ENCODE data around the gene LRRC75B.
A peak's percentile ranks its signal among the peaks of the same experiment; 100 is the strongest.

The LRRC75B gene

DNA sequence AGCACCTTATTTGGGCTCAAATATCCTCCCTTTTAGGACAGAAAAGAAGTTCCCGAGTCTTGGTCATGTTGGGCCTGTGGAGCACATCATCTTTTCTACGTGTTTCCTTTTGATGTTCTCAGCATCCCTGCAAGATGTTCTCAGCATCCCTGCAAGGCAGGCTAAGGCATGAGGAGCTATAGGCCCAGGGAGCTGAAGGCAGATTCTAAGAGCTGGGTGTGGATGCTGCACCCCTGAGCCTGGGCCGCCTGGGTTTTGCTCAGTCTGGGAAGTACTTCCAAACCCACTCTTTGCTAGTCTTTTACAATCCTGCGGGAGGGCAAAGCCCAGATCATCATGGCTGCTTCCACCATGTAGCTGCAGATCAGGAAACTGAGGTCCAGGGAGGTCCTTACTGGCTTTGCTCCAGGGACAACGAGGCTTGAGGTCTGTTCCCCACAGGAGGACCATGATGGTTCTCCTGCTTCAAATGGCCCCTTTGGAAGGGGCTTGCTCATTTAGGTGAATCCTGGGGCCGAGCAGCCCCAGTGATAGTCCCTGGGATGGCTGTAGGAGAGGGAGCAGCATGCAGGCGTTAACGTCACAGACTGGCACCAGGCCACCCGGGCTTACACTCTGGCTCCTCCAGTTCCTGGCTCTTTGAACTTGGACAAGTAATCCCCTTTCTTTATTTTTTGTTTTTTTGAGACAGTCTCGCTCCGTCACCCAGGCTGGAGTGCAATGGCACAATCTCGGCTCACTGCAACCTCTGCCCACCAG is 10.6 kb downstream of the LRRC75B start:
- no peak overlapping the region for H3K14ac ChIP-seq (ENCODE audit: low read length in 2 of 2)
- no peak overlapping the region for H2AFZ ChIP-seq (ENCODE audit: low read depth, low read length)
- H2AK5ac ChIP-seq (ENCODE audit: low read length, severe bottlenecking), result no peak overlapping the region
- no peak for DNase-seq
- 99% methylated on average over 11 of the region's 12 CpGs for WGBS
- no peaks in the 10 kb centered on the region for H3K9me3 ChIP-seq (ENCODE audit: control insufficient read depth, low read length)
- H4K91ac ChIP-seq (ENCODE audit: low read length), result no peak overlapping the region
- no peak overlapping the region for H3K23ac ChIP-seq (ENCODE audit: low read length in 2 of 2)
- H2BK120ac ChIP-seq (ENCODE audit: low read depth, low read length), result no peak overlapping the region
- H3K4ac ChIP-seq (ENCODE audit: low read depth in 1 of 2, low read length in 2 of 2), result no peak overlapping the region
- peaks cover 30% of the 10 kb centered on the region in 2 experiments for H3K36me3 ChIP-seq (ENCODE audit: control insufficient read depth in 1 of 2, insufficient read depth in 2 of 2, low read depth in 1 of 2, low read length in 2 of 2)
- H3K27ac ChIP-seq (ENCODE audit: low read length, poor library complexity, severe bottlenecking), result no peak overlapping the region
- no peak overlapping the region for H3K18ac ChIP-seq (ENCODE audit: low read depth in 1 of 2, low read length in 2 of 2)
- no peak overlapping the region for H2BK5ac ChIP-seq (ENCODE audit: low read depth, low read length, poor library complexity, severe bottlenecking)
- peaks cover 1% of the 10 kb centered on the region for H3K79me1 ChIP-seq (replicated peaks; ENCODE audit: low read length, poor library complexity, severe bottlenecking)
- peaks cover 19% of the 10 kb centered on the region for H3K4me1 ChIP-seq (ENCODE audit: control insufficient read depth, insufficient read depth, low read depth, low read length)
- H3K9ac ChIP-seq (ENCODE audit: low read length), result no peak overlapping the region
- no peak overlapping the region for H2BK12ac ChIP-seq (ENCODE audit: low read length in 2 of 2)
- H4K8ac ChIP-seq (ENCODE audit: low read length), result no peak overlapping the region
- H3K4me3 ChIP-seq (ENCODE audit: insufficient read depth in 1 of 2, low read depth in 1 of 2, low read length in 2 of 2), result no peak overlapping the region
- no peak overlapping the region for H3K4me2 ChIP-seq (ENCODE audit: low read length, poor library complexity, severe bottlenecking)
- no peaks in the 10 kb centered on the region for H3K27me3 ChIP-seq (ENCODE audit: control insufficient read depth in 1 of 2, insufficient read depth in 1 of 2, low read length in 2 of 2)
- no peak overlapping the region for H2BK15ac ChIP-seq (ENCODE audit: low read depth, poor library complexity, severe bottlenecking)

DNA sequence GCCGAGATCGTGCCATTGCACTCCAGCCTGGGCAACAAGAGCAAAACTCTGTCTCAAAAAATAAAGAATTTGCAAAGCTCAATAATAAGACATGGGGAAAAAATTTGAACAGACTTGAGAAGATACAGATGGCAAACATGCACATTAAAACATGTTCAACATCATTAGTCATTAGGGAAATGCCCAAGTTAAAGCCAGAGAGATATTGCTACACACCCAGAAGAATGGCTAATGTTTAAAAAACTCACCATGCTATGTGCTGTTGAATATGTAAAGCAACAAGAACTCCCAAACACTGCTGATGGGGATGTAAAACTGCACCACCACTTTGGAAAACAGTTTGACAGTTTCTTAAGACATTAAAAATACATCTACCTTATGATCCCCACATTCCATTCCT is 12.6 kb downstream of the LRRC75B start:
- 100% methylated on average over 1 of the region's 2 CpGs for WGBS
- Histone ChIP-seq H3K4me1 (ENCODE audit: control insufficient read depth, insufficient read depth, low read depth, low read length) (peaks cover 16% of the 10 kb centered on the region), H3K14ac (ENCODE audit: low read length in 2 of 2) (no peak overlapping the region)

GRCh38 chr22:24579258-24579601 is 13.6 kb downstream of the LRRC75B start:
- no peak overlapping the region for H3K27ac ChIP-seq (ENCODE audit: low read length, poor library complexity, severe bottlenecking)
- no peaks in the 10 kb centered on the region for H3K9me3 ChIP-seq (ENCODE audit: control insufficient read depth, low read length)
- H2AFZ ChIP-seq (ENCODE audit: low read depth, low read length), result no peak overlapping the region
- no peak overlapping the region for H2AK5ac ChIP-seq (ENCODE audit: low read length, severe bottlenecking)
- H3K18ac ChIP-seq (ENCODE audit: low read depth in 1 of 2, low read length in 2 of 2), result no peak overlapping the region
- WGBS, result 100% methylated on average over 1 of the region's 1 CpG
- no peak overlapping the region for H4K91ac ChIP-seq (ENCODE audit: low read length)
- no peak overlapping the region for H2BK120ac ChIP-seq (ENCODE audit: low read depth, low read length)
- H4K8ac ChIP-seq (ENCODE audit: low read length), result no peak overlapping the region
- H3K27me3 ChIP-seq (ENCODE audit: control insufficient read depth in 1 of 2, insufficient read depth in 1 of 2, low read length in 2 of 2), result no peaks in the 10 kb centered on the region
- no peak for DNase-seq
- no peak overlapping the region for H3K4me3 ChIP-seq (ENCODE audit: insufficient read depth in 1 of 2, low read depth in 1 of 2, low read length in 2 of 2)
- H3K4ac ChIP-seq (ENCODE audit: low read depth in 1 of 2, low read length in 2 of 2), result no peak overlapping the region
- peaks cover 11% of the 10 kb centered on the region for H3K4me1 ChIP-seq (ENCODE audit: control insufficient read depth, insufficient read depth, low read depth, low read length)
- H3K4me2 ChIP-seq (ENCODE audit: low read length, poor library complexity, severe bottlenecking), result no peak overlapping the region
- H3K9ac ChIP-seq (ENCODE audit: low read length), result no peak overlapping the region
- no peak overlapping the region for H2BK12ac ChIP-seq (ENCODE audit: low read length in 2 of 2)
- no peak overlapping the region for H2BK5ac ChIP-seq (ENCODE audit: low read depth, low read length, poor library complexity, severe bottlenecking)
- no peak overlapping the region for H3K14ac ChIP-seq (ENCODE audit: low read length in 2 of 2)
- H3K23ac ChIP-seq (ENCODE audit: low read length in 2 of 2), result no peak overlapping the region
- peaks cover 13 to 32% of the 10 kb centered on the region in 2 experiments for H3K36me3 ChIP-seq (ENCODE audit: control insufficient read depth in 1 of 2, insufficient read depth in 2 of 2, low read depth in 1 of 2, low read length in 2 of 2)
- H3K79me1 ChIP-seq (replicated peaks; ENCODE audit: low read length, poor library complexity, severe bottlenecking), result peaks cover 1% of the 10 kb centered on the region
- H2BK15ac ChIP-seq (ENCODE audit: low read depth, poor library complexity, severe bottlenecking), result no peak overlapping the region

More for the DNA sequence above, 12.6 kb downstream of the LRRC75B start:
- no peak overlapping the region for H2AK5ac ChIP-seq (ENCODE audit: low read length, severe bottlenecking)
- H2AFZ ChIP-seq (ENCODE audit: low read depth, low read length), result no peak overlapping the region
- no peak overlapping the region for H3K4me3 ChIP-seq (ENCODE audit: insufficient read depth in 1 of 2, low read depth in 1 of 2, low read length in 2 of 2)
- no peak overlapping the region for H3K23ac ChIP-seq (ENCODE audit: low read length in 2 of 2)
- peaks cover 1% of the 10 kb centered on the region for H3K79me1 ChIP-seq (replicated peaks; ENCODE audit: low read length, poor library complexity, severe bottlenecking)
- H2BK12ac ChIP-seq (ENCODE audit: low read length in 2 of 2), result no peak overlapping the region
- H3K4ac ChIP-seq (ENCODE audit: low read depth in 1 of 2, low read length in 2 of 2), result no peak overlapping the region
- H2BK15ac ChIP-seq (ENCODE audit: low read depth, poor library complexity, severe bottlenecking), result no peak overlapping the region
- no peak overlapping the region for H3K9ac ChIP-seq (ENCODE audit: low read length)
- no peak overlapping the region for H3K27ac ChIP-seq (ENCODE audit: low read length, poor library complexity, severe bottlenecking)
- H3K27me3 ChIP-seq (ENCODE audit: control insufficient read depth in 1 of 2, insufficient read depth in 1 of 2, low read length in 2 of 2), result no peaks in the 10 kb centered on the region
- peaks cover 19 to 22% of the 10 kb centered on the region in 2 experiments for H3K36me3 ChIP-seq (ENCODE audit: control insufficient read depth in 1 of 2, insufficient read depth in 2 of 2, low read depth in 1 of 2, low read length in 2 of 2)
- no peak overlapping the region for H4K8ac ChIP-seq (ENCODE audit: low read length)
- no peak overlapping the region for H2BK120ac ChIP-seq (ENCODE audit: low read depth, low read length)
- no peak overlapping the region for H2BK5ac ChIP-seq (ENCODE audit: low read depth, low read length, poor library complexity, severe bottlenecking)
- H4K91ac ChIP-seq (ENCODE audit: low read length), result no peak overlapping the region
- peak; percentile 87 for DNase-seq
- no peaks in the 10 kb centered on the region for H3K9me3 ChIP-seq (ENCODE audit: control insufficient read depth, low read length)
- H3K18ac ChIP-seq (ENCODE audit: low read depth in 1 of 2, low read length in 2 of 2), result no peak overlapping the region
- no peak overlapping the region for H3K4me2 ChIP-seq (ENCODE audit: low read length, poor library complexity, severe bottlenecking)

GRCh38 chr22:24578355-24579257 is 14.3 kb downstream of the LRRC75B start:
- Histone ChIP-seq H3K4me1 (ENCODE audit: control insufficient read depth, insufficient read depth, low read depth, low read length) (peaks cover 6% of the 10 kb centered on the region), H3K4ac (ENCODE audit: low read depth in 1 of 2, low read length in 2 of 2) (no peak overlapping the region), H3K4me2 (ENCODE audit: low read length, poor library complexity, severe bottlenecking) (no peak overlapping the region), H4K91ac (ENCODE audit: low read length) (no peak overlapping the region), H3K9me3 (ENCODE audit: control insufficient read depth, low read length) (no peaks in the 10 kb centered on the region), H3K79me1 (replicated peaks; ENCODE audit: low read length, poor library complexity, severe bottlenecking) (peaks cover 1% of the 10 kb centered on the region), H3K27me3 (ENCODE audit: control insufficient read depth in 1 of 2, insufficient read depth in 1 of 2, low read length in 2 of 2) (no peaks in the 10 kb centered on the region), H3K14ac (ENCODE audit: low read length in 2 of 2) (no peak overlapping the region), H3K9ac (ENCODE audit: low read length) (no peak overlapping the region), H2AFZ (ENCODE audit: low read depth, low read length) (no peak overlapping the region), H3K18ac (ENCODE audit: low read depth in 1 of 2, low read length in 2 of 2) (no peak overlapping the region), H2AK5ac (ENCODE audit: low read length, severe bottlenecking) (no peak overlapping the region), H4K8ac (ENCODE audit: low read length) (no peak overlapping the region), H2BK120ac (ENCODE audit: low read depth, low read length) (no peak overlapping the region), H2BK12ac (ENCODE audit: low read length in 2 of 2) (no peak overlapping the region), H3K36me3 (ENCODE audit: control insufficient read depth in 1 of 2, insufficient read depth in 2 of 2, low read depth in 1 of 2, low read length in 2 of 2) (peaks cover 14 to 38% of the 10 kb centered on the region in 2 experiments), H3K4me3 (ENCODE audit: insufficient read depth in 1 of 2, low read depth in 1 of 2, low read length in 2 of 2) (no peak overlapping the region), H2BK15ac (ENCODE audit: low read depth, poor library complexity, severe bottlenecking) (no peak overlapping the region), H3K23ac (ENCODE audit: low read length in 2 of 2) (no peak overlapping the region), H2BK5ac (ENCODE audit: low read depth, low read length, poor library complexity, severe bottlenecking) (no peak overlapping the region), H3K27ac (ENCODE audit: low read length, poor library complexity, severe bottlenecking) (no peak overlapping the region)
- peak; percentile 13 for DNase-seq
- 93% methylated on average over 8 of the region's 8 CpGs for whole genome bisulfite sequencing

All from mesenchymal stem cell (in vitro differentiated cells and primary cell).